ENCODE data around the gene PMVK. TPM values are rescaled to one million over a fixed set of nuclear protein-coding genes. Genes with fewer than 3 reads are reported as not detected.

The PMVK gene
- total and polyA plus RNA-seq, 2 of the 8 experiments (the other 6 are each of a cell fraction or from before 2014, with no cell fraction given), result 23.8 to 26.5 TPM

DNA sequence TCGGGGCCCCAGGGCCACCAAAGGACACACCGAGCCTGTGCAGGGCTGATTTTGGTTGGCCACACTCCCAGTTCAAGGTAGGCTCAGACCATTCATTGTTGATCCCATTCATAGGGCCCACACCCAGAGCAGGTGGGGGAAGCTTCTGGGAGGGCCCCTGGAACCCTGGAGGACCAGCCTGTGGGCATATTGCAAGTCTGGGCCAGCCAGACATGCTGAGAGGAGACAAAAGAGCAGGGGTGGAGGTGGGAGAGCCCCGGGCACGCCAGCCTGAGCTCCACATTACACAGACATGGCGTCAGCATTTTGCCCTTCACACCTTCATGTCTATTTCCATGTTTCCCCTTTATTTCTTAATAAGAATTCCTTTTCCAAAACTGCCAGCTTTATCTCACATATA is 25.7 kb downstream of the PMVK start:
- Histone ChIP-seq H2BK120ac (replicated peaks; ENCODE audit: low read depth, low read length) (no peak overlapping the region), H3K27me3 (replicated peaks in 1 of 4; ENCODE audit: control insufficient read depth in 3 of 4, extremely low read depth in 1 of 4, insufficient read depth in 3 of 4, low read length in 3 of 4) (no peaks in the 10 kb centered on the region), H3K18ac (ENCODE audit: extremely low read depth, low read length) (no peak overlapping the region), H3K9ac (replicated peaks in 1 of 4; ENCODE audit: extremely low read depth in 1 of 4, low read depth in 3 of 4, low read length in 3 of 4) (no peak overlapping the region), H4K20me1 (replicated peaks in 1 of 2; ENCODE audit: control insufficient read depth in 1 of 2, insufficient read depth in 2 of 2, low read length in 2 of 2) (no peaks in the 10 kb centered on the region), H3K23me2 (ENCODE audit: low read depth, low read length) (no peaks in the 10 kb centered on the region), H2BK5ac (ENCODE audit: low read depth, low read length) (no peak overlapping the region), H2AK5ac (ENCODE audit: low read depth, low read length) (no peak overlapping the region), H3K27ac (ENCODE audit: low read depth, low read length) (no peak overlapping the region), H3K56ac (replicated peaks; ENCODE audit: insufficient read length, low read depth, low read length) (no peak overlapping the region), H3K36me3 (ENCODE audit: control insufficient read depth in 2 of 4, insufficient read depth in 4 of 4, low read length in 3 of 4) (no peaks in the 10 kb centered on the region), H3K79me1 (ENCODE audit: low read depth, low read length) (no peaks in the 10 kb centered on the region), H3K4me3 (ENCODE audit: extremely low read depth in 1 of 4, insufficient read depth in 2 of 4, low read depth in 3 of 4, low read length in 4 of 4) (no peak overlapping the region), H3K9me3 (ENCODE audit: insufficient read depth in 2 of 2, low read depth in 1 of 2, low read length in 1 of 2) (peaks cover 9 to 14% of the 10 kb centered on the region in 2 experiments; a peak in 3 of 4 replicates), H4K91ac (replicated peaks; ENCODE audit: insufficient read length, low read length) (no peak overlapping the region), H3K14ac (ENCODE audit: insufficient read length) (no peak overlapping the region), H4K5ac (ENCODE audit: insufficient read length, low read depth, low read length) (no peak overlapping the region), H3K23ac (ENCODE audit: insufficient read length) (no peak overlapping the region), H3K79me2 (ENCODE audit: control insufficient read depth in 1 of 2, insufficient read depth in 2 of 2, low read length in 2 of 2) (no peaks in the 10 kb centered on the region), H2BK20ac (ENCODE audit: low read length) (no peak overlapping the region), H3K4me2 (ENCODE audit: insufficient read depth in 1 of 2, low read depth in 2 of 2, low read length in 2 of 2) (no peak overlapping the region), H4K8ac (ENCODE audit: extremely low read depth, insufficient read depth, low read length) (no peak overlapping the region), H3K4me1 (replicated peaks in 1 of 4; ENCODE audit: control insufficient read depth in 3 of 4, insufficient read depth in 4 of 4, low read length in 3 of 4) (no peaks in the 10 kb centered on the region), H2AFZ (ENCODE audit: low read length) (no peak overlapping the region), H2BK15ac (ENCODE audit: low read length) (no peak overlapping the region), H3K4ac (replicated peaks; ENCODE audit: insufficient read length, low read depth, low read length) (no peak overlapping the region), H2BK12ac (ENCODE audit: low read depth, low read length) (no peak overlapping the region)
- POLR2A ChIA-PET (ENCODE audit: partially characterized antibody), result no interaction called here
- FAIRE-seq (no peak), DNase-seq (ENCODE audit: low read depth in 1 of 2, low spot score in 2 of 2) (no peak)
- WGBS, 2 experiments (ENCODE audit: extremely low coverage in 1 of 2, insufficient coverage in 1 of 2, insufficient read length in 1 of 2, insufficient replicate concordance in 2 of 2, low coverage in 1 of 2, low lambda C conversion rate in 2 of 2, missing lambda C conversion rate in 1 of 2), result 82% methylated on average over 5 of the region's 5 CpGs; no CpG with 5 or more reads in 1 of the 2 experiments
- CTCF ChIA-PET (ENCODE audit: partially characterized antibody), result interaction anchor here (1.6 kb wide), 1 partner anchor 351 kb away, joined by 3 read pairs; no protein-coding TSS in a partner anchor
- TF ChIP-seq RAD21 (IDR thresholded peaks at IDR 0.05 in 1 of 2, conservative IDR thresholded peaks at IDR 0.05 in 1 of 2; ENCODE audit: low read depth in 2 of 2, low read length in 2 of 2) (no peak), CREB1 (IDR thresholded peaks at IDR 0.05) (no peak), POU5F1 (IDR thresholded peaks at IDR 0.05; ENCODE audit: low read depth, low read length) (no peak), RFX5 (IDR thresholded peaks at IDR 0.05; ENCODE audit: borderline replicate concordance, low read depth, low read length) (no peak), GTF2F1 (IDR thresholded peaks at IDR 0.05; ENCODE audit: borderline replicate concordance, low read depth, low read length) (no peak), SP4 (IDR thresholded peaks at IDR 0.05; ENCODE audit: low read length) (no peak), RBBP5 (IDR thresholded peaks at IDR 0.05; ENCODE audit: borderline replicate concordance, low read depth, low read length) (no peak), TEAD4 (IDR thresholded peaks at IDR 0.05; ENCODE audit: low read depth, low read length) (no peak), KDM5A (IDR thresholded peaks at IDR 0.05; ENCODE audit: low read length) (no peak)
- TF ChIP-seq, protein P1, sequence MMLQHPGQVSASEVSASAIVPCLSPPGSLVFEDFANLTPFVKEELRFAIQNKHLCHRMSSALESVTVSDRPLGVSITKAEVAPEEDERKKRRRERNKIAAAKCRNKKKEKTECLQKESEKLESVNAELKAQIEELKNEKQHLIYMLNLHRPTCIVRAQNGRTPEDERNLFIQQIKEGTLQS (IDR thresholded peaks at IDR 0.05; ENCODE audit: insufficient read depth, low read depth, low read length), result no peak
- TF ChIP-seq, protein P2, sequence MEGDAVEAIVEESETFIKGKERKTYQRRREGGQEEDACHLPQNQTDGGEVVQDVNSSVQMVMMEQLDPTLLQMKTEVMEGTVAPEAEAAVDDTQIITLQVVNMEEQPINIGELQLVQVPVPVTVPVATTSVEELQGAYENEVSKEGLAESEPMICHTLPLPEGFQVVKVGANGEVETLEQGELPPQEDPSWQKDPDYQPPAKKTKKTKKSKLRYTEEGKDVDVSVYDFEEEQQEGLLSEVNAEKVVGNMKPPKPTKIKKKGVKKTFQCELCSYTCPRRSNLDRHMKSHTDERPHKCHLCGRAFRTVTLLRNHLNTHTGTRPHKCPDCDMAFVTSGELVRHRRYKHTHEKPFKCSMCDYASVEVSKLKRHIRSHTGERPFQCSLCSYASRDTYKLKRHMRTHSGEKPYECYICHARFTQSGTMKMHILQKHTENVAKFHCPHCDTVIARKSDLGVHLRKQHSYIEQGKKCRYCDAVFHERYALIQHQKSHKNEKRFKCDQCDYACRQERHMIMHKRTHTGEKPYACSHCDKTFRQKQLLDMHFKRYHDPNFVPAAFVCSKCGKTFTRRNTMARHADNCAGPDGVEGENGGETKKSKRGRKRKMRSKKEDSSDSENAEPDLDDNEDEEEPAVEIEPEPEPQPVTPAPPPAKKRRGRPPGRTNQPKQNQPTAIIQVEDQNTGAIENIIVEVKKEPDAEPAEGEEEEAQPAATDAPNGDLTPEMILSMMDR (IDR thresholded peaks at IDR 0.05; ENCODE audit: control extremely low read depth in 1 of 3, insufficient read depth in 1 of 3, low read depth in 1 of 3, low read length in 3 of 3), result no peak

All from H1 (cell line).